ENCODE measurements around the gene DPH1. TPM values are rescaled to one million over a fixed set of nuclear protein-coding genes. Genes with fewer than 3 reads are reported as not detected.

DPH1 gene
- total and polyA plus RNA-seq, 2 of the 4 experiments (the other 2 are of a cell fraction) = 24.4 to 49.9 TPM

DNA sequence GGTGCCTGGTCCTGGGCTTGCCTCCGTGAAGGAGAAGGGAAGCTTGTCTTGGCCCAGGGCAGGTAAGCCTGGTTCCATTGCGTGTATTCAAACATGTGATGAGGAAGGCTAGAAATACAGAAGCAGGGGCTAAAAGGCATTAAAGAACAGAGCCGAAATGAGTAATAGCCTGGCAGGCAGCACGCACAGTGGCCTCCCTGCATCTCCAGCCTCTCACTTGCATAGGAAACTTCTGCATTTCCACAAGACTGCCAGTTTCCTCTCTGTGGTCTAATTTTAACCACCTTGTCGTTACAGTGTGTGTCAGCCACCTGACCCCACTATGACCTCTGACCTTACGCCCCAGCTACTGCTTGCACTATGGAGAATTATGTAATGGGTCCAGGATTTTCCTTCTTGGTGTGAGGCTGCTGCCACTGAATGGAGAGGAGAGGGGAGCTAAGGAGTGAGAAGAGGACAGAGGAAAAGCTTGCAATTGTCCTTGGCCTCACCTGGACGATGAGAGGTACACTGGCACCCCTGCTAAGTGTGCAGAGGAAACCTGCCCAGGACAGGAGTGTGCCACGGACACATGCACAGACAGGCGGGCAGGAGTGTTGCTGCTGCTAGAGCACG is 57.8 kb downstream of the DPH1 start:
- peak overlapping the region; percentile 23; the same call in 1 of the 3 replicates for H2BK15ac ChIP-seq (ENCODE audit: low read depth, low read length)
- peaks cover 3% of the 10 kb centered on the region; the same call in 1 of the 2 replicates for H3K36me3 ChIP-seq (ENCODE audit: control insufficient read depth, insufficient read depth, low read length)
- H3K4me1 ChIP-seq (ENCODE audit: control insufficient read depth, insufficient read depth, low read length) = peaks cover 39% of the 10 kb centered on the region
- no TSS peak for BruUV-seq (replicated peaks)
- no peak overlapping the region for H2BK5ac ChIP-seq (ENCODE audit: low read depth, low read length, poor library complexity, severe bottlenecking)
- intact Hi-C loops (cut with micrococcal nuclease) (no loop called here), in situ Hi-C loops (cut with MboI; ENCODE audit: low sequenced_read_pairs) (no loop called here), dilution Hi-C loops (cut with HindIII; ENCODE audit: low sequenced_read_pairs, unreplicated experiment) (no loop called here)
- ATAC-seq (ENCODE audit: low read depth) = no peak
- H4K91ac ChIP-seq (ENCODE audit: insufficient read depth, low read depth, low read length) = peak overlapping the region; percentile 83; the same call in 1 of the 2 replicates
- H3K4me3 ChIP-seq (ENCODE audit: insufficient read depth, low read depth, low read length) = no peak overlapping the region
- no peaks in the 10 kb centered on the region for H3K27me3 ChIP-seq (ENCODE audit: control insufficient read depth, insufficient read depth, low read length)
- POLR2A ChIA-PET (ENCODE audit: unreplicated experiment) = no interaction called here
- no peak overlapping the region for H4K5ac ChIP-seq (ENCODE audit: low read depth, low read length)
- no peak overlapping the region for H2BK20ac ChIP-seq (ENCODE audit: low read depth, low read length)
- no peak overlapping the region for H2AFZ ChIP-seq (replicated peaks; ENCODE audit: low read length, poor library complexity)
- no peak overlapping the region for H3K9ac ChIP-seq (ENCODE audit: low read depth, low read length)
- peak; percentile 12 for DNase-seq
- peaks cover 52% of the 10 kb centered on the region for H3K9me1 ChIP-seq (ENCODE audit: insufficient read depth, low read length)
- peak overlapping the region; percentile 70; the same call in 1 of the 2 replicates for H2AK5ac ChIP-seq (ENCODE audit: low read depth, low read length)
- H3K9me3 ChIP-seq (ENCODE audit: control insufficient read depth, insufficient read depth, low read length) = no peaks in the 10 kb centered on the region
- no peak overlapping the region for H3K18ac ChIP-seq (ENCODE audit: low read depth, low read length)
- H3K14ac ChIP-seq (replicated peaks; ENCODE audit: low read depth, low read length) = peak overlapping the region; percentile 50; the same call in 1 of the 2 replicates
- TF ChIP-seq POLR2A (IDR thresholded peaks at IDR 0.05; ENCODE audit: low read depth, low read length) = no peak
- TF ChIP-seq RAD21 (IDR thresholded peaks at IDR 0.05; ENCODE audit: low read length) = no peak
- TF ChIP-seq MXI1 (IDR thresholded peaks at IDR 0.05; ENCODE audit: borderline replicate concordance, low read depth, low read length) = no peak
- no peak for TF ChIP-seq FOS (IDR thresholded peaks at IDR 0.05; ENCODE audit: low read depth, low read length)
- no peak for TF ChIP-seq ELK1 (IDR thresholded peaks at IDR 0.05; ENCODE audit: borderline replicate concordance, low read depth, low read length)
- TF ChIP-seq CTCF (conservative IDR thresholded peaks at IDR 0.05; ENCODE audit: low read depth, low read length) = no peak
- no peak for TF ChIP-seq BHLHE40 (IDR thresholded peaks at IDR 0.05; ENCODE audit: low read depth, low read length)
- TF ChIP-seq, protein P1, sequence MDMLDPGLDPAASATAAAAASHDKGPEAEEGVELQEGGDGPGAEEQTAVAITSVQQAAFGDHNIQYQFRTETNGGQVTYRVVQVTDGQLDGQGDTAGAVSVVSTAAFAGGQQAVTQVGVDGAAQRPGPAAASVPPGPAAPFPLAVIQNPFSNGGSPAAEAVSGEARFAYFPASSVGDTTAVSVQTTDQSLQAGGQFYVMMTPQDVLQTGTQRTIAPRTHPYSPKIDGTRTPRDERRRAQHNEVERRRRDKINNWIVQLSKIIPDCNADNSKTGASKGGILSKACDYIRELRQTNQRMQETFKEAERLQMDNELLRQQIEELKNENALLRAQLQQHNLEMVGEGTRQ (IDR thresholded peaks at IDR 0.05; ENCODE audit: low read depth, low read length) = no peak
- H3K23ac ChIP-seq (ENCODE audit: low read depth, low read length) = no peak overlapping the region; the same call in 1 of the 2 replicates
- no peak overlapping the region; a peak in 1 of 4 replicates for H4K8ac ChIP-seq (ENCODE audit: low read depth in 2 of 2, low read length in 2 of 2)
- H3K27ac ChIP-seq (ENCODE audit: insufficient read depth, low read length) = no peak overlapping the region
- 100% methylated on average over 1 of the region's 10 CpGs; no CpG with 5 or more reads in 1 of the 2 experiments for WGBS, 2 experiments (ENCODE audit: extremely low coverage in 2 of 2, insufficient read length in 1 of 2)
- H2BK120ac ChIP-seq (ENCODE audit: low read depth, low read length) = peak overlapping the region; percentile 41; the same call in 1 of the 2 replicates
- peaks cover 10 to 90% of the 10 kb centered on the region in 2 experiments; a peak in 3 of 4 replicates for H3K79me1 ChIP-seq (ENCODE audit: low read depth in 1 of 2, low read length in 2 of 2)
- no peak overlapping the region for H3K56ac ChIP-seq (ENCODE audit: extremely low read depth, insufficient read depth, low read length)
- peak overlapping the region; percentile 37 for H2AK9ac ChIP-seq (replicated peaks; ENCODE audit: low read depth, low read length, poor library complexity)
- no peaks in the 10 kb centered on the region; the same call in 1 of the 2 replicates for H4K20me1 ChIP-seq (ENCODE audit: insufficient read depth, low read length)
- peak overlapping the region; percentile 98 for H3K4ac ChIP-seq (ENCODE audit: low read depth, low read length)
- no peak overlapping the region for H3K4me2 ChIP-seq (ENCODE audit: low read depth, low read length)
- CTCF ChIA-PET = interaction anchor here (1.3 kb wide), 1 partner anchor 12 kb away, joined by 4 read pairs; no protein-coding TSS in a partner anchor
